Suprapubic skin (tissue), 4 donors: ENCODE results near the gene TRIM71.

Source experiments
- CTCF ChIP-seq, 2 donors: fragments of 200-600 bp in 1 of 2; fragments of 450-650 bp in 1 of 2; sonication (generic) in 1 of 2; IDR thresholded peaks; one replicate each; pipeline ENCODE4 v1.5.1; 2016 to 2019; ENCODE audit warnings: antibody characterized with exemption in 2 of 2, mild to moderate bottlenecking in 1 of 2, moderate library complexity in 1 of 2
- POLR2A ChIP-seq, 2 donors: fragments of 450-650 bp; IDR thresholded peaks; one replicate each; pipeline ENCODE4 v1.6.1; 2017; ENCODE audit warnings: antibody characterized with exemption in 2 of 2, mild to moderate bottlenecking in 2 of 2, moderate library complexity in 2 of 2
- POLR2AphosphoS5 ChIP-seq, 3 donors: sonication (generic); formaldehyde crosslinking; IDR thresholded peaks; one replicate each; pipeline ENCODE4 v1.6.1; 2017; ENCODE audit warnings: antibody characterized with exemption in 3 of 3

DNA sequence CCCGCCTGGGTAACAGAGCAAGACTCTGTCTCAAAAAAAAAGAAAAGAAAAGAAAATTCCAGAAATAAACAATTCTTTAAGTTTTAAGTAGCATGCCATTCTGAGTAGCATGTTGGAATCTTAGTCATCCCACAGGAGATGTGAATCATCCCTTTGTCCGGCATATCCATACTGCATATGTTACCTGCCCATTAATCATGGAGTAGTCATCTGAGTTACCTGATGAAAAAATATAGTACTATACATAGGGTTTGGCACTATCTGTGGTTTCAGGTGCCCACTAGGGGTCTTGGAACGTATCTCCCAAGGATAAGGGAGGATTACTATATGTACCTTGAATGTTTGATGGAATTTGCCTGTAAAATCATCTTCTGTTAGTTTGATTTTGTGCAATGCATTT is 127.3 kb downstream of the TRIM71 start:
- TF ChIP-seq CTCF (IDR thresholded peaks at IDR 0.05) (no peak), POLR2AphosphoS5 (IDR thresholded peaks at IDR 0.05) (no peak), POLR2A (IDR thresholded peaks at IDR 0.05) (no peak)
